K562 (cell line): ENCODE results near the gene DNAH17. TPM values are rescaled to one million over a fixed set of nuclear protein-coding genes. Genes with fewer than 3 reads are reported as not detected.

Experiments
- ATAC-seq: fragments of 200-7000 bp; cut with Tn5 transposase; 3 replicates; pipeline ENCODE4 v1.9.1; 2020; ENCODE audit warnings: moderate library complexity
- BruUV-seq: library from RNA; stranded (reverse); fragments of 400-500 nt; replicated peaks from 2 replicates; lab custom pipeline; 2021; lab: Mats Ljungman, UMichigan
- CTCF ChIA-PET: fragments of 300-600 bp; formaldehyde crosslinking; extraction: SDS; loops from one replicate; lab custom pipeline; 2021; ENCODE audit warnings: low intra/inter-chr PET ratio; lab: Yijun Ruan, JAX
- POLR2A ChIA-PET: fragments of 300-600, 350-650 bp; sonication (Branson Sonifier 250); formaldehyde crosslinking; extraction: SDS; loops from one replicate; lab custom pipeline; 2021; ENCODE audit warnings: antibody characterized with exemption, inconsistent platforms; lab: Yijun Ruan, JAX
- DNase-seq, 4 experiments: peaks; one replicate each; pipeline versions ENCODE4 v3.0.0 to v3.0.0-alpha.2; 2011 to 2018; ENCODE audit warnings: low spot score in 3 of 4, mixed read lengths in 3 of 4; ENCODE audit errors: extremely low read depth in 1 of 4
- FAIRE-seq: peaks from 2 replicates; lab custom pipeline; 2011; peaks lifted over from hg19 to GRCh38; lab: Jason Lieb, UNC
- H2AFZ ChIP-seq: 2 replicates; pipeline ENCODE4 v1.6.0; 2011; ENCODE audit warnings: low read depth, low read length, control low read depth, inconsistent platforms
- H3K27ac ChIP-seq: fragments of 200-600 bp; 3 replicates; pipeline ENCODE4 v1.8.0; 2011; ENCODE audit warnings: low read depth, mild to moderate bottlenecking, control low read depth, inconsistent platforms, low read length, moderate library complexity, mixed read lengths; ENCODE audit errors: extremely low read depth
- H3K27me3 ChIP-seq, 2 experiments: fragments of 300-600 bp in 1 of 2; 2 replicates in 1 of 2; 3 replicates in 1 of 2; pipeline versions ENCODE4 v1.6.0 to v1.8.0; 2011; ENCODE audit warnings: inconsistent platforms in 2 of 2, low read length in 2 of 2, mild to moderate bottlenecking in 1 of 2, mixed read lengths in 1 of 2, moderate library complexity in 1 of 2; ENCODE audit not compliant: control insufficient read depth in 2 of 2, insufficient read depth in 2 of 2
- H3K36me3 ChIP-seq: fragments of 300-600 bp; 3 replicates; pipeline ENCODE4 v1.8.0; 2011; ENCODE audit warnings: mild to moderate bottlenecking, low read length, inconsistent platforms; ENCODE audit not compliant: control insufficient read depth, insufficient read depth
- H3K4me1 ChIP-seq, 2 experiments: fragments of 200-600 bp in 1 of 2; replicated peaks in 1 of 2; 2 replicates in 1 of 2; 3 replicates in 1 of 2; pipeline versions ENCODE4 v1.5.1 to v1.8.0; 2011; ENCODE audit warnings: inconsistent platforms in 2 of 2, low read length in 2 of 2, mild to moderate bottlenecking in 1 of 2, mixed read lengths in 1 of 2, moderate library complexity in 1 of 2; ENCODE audit not compliant: control insufficient read depth in 2 of 2, insufficient read depth in 2 of 2
- H3K4me2 ChIP-seq: 2 replicates; pipeline ENCODE4 v1.6.1; 2011; ENCODE audit warnings: low read length, control low read depth, inconsistent platforms, mixed read lengths; ENCODE audit not compliant: insufficient read depth
- H3K4me3 ChIP-seq: fragments of 200-600 bp; sonication (generic), shearing (Covaris generic); 2 replicates; pipeline ENCODE4 v1.5.1; 2016; ENCODE audit warnings: control low read depth, inconsistent platforms
- H3K79me2 ChIP-seq: fragments of 200-600 bp; 3 replicates; pipeline ENCODE4 v1.8.0; 2011; ENCODE audit warnings: low read length, inconsistent platforms; ENCODE audit not compliant: control insufficient read depth, insufficient read depth
- H3K9ac ChIP-seq, 2 experiments: 2 replicates each; pipeline versions ENCODE4 v1.6.0 to v1.6.1; 2011; ENCODE audit warnings: low read depth in 2 of 2, low read length in 2 of 2, control low read depth in 1 of 2, inconsistent platforms in 1 of 2, mild to moderate bottlenecking in 1 of 2, mixed read lengths in 1 of 2; ENCODE audit not compliant: insufficient read depth in 1 of 2
- H3K9me1 ChIP-seq: one replicate; pipeline ENCODE4 v1.6.0; 2011; ENCODE audit warnings: inconsistent platforms, mild to moderate bottlenecking, low read length, moderate library complexity; ENCODE audit not compliant: control insufficient read depth, insufficient read depth
- H3K9me3 ChIP-seq: replicated peaks from 2 replicates; pipeline ENCODE4 v1.5.1; 2011; ENCODE audit warnings: low read depth, low read length, inconsistent platforms; ENCODE audit not compliant: control insufficient read depth, insufficient read depth
- H4K20me1 ChIP-seq: replicated peaks from 2 replicates; pipeline ENCODE4 v1.6.1; 2011; ENCODE audit warnings: low read length, inconsistent platforms, mixed read lengths; ENCODE audit not compliant: control insufficient read depth, insufficient read depth
- FOXP4 ChIP-seq: sonication (generic); formaldehyde crosslinking; IDR thresholded peaks from 2 replicates; pipeline ENCODE4 v1.8.0; 2022; ENCODE audit warnings: mild to moderate bottlenecking, missing genetic modification reagents, borderline replicate concordance
- GATA2 ChIP-seq: sonication (generic); formaldehyde crosslinking; IDR thresholded peaks from 2 replicates; pipeline ENCODE4 v1.4.0; 2020; ENCODE audit warnings: mild to moderate bottlenecking, missing genetic modification reagents
- GTF2E2 ChIP-seq: fragments of 200-800 bp; sonication (Bioruptor generic); IDR thresholded peaks from 2 replicates; pipeline ENCODE4 v1.6.1; 2016; ENCODE audit warnings: missing genetic modification characterization, missing compliant biosample characterization
- HNRNPUL1 ChIP-seq: fragments of 200-400 bp; formaldehyde crosslinking; IDR thresholded peaks from 2 replicates; pipeline ENCODE4 v1.6.1; 2017; ENCODE audit warnings: low read length
- LARP7 ChIP-seq: fragments of 450-650 bp; IDR thresholded peaks from 2 replicates; pipeline ENCODE4 v1.6.1; 2016
- MAZ ChIP-seq, 2 experiments: fragments of 450-650 bp in 1 of 2; sonication (generic) in 1 of 2; formaldehyde crosslinking; IDR thresholded peaks in 1 of 2; conservative IDR thresholded peaks in 1 of 2; 2 replicates each; pipeline versions ENCODE4 v1.4.0 to v1.5.0; 2020; ENCODE audit warnings: mild to moderate bottlenecking in 1 of 2, missing genetic modification reagents in 1 of 2
- MIER1 ChIP-seq: fragments of 450-650 bp; IDR thresholded peaks from 2 replicates; pipeline ENCODE4 v1.6.1; 2016; ENCODE audit warnings: antibody characterized with exemption, mild to moderate bottlenecking, low read depth
- MXI1 ChIP-seq: IDR thresholded peaks from 2 replicates; pipeline ENCODE4 v1.6.1; 2011; ENCODE audit warnings: low read depth, mild to moderate bottlenecking, improper control_type of control experiment, low read length
- NCOA4 ChIP-seq: fragments of 450-650 bp; IDR thresholded peaks from 2 replicates; pipeline ENCODE4 v1.6.1; 2018; ENCODE audit warnings: mild to moderate bottlenecking; ENCODE audit not compliant: partially characterized antibody
- POLR2H ChIP-seq: IDR thresholded peaks from 2 replicates; pipeline ENCODE4 v1.6.1; 2016; ENCODE audit warnings: missing genetic modification characterization, low read depth, mild to moderate bottlenecking, control low read depth, missing compliant biosample characterization, moderate library complexity
- POU5F1 ChIP-seq: fragments of 150-350 bp; IDR thresholded peaks from 2 replicates; pipeline ENCODE4 v1.6.1; 2014; ENCODE audit warnings: borderline replicate concordance, low read length, low read depth, mild to moderate bottlenecking; ENCODE audit not compliant: partially characterized antibody
- PREB ChIP-seq: sonication (generic); formaldehyde crosslinking; IDR thresholded peaks from 2 replicates; pipeline ENCODE4 v1.8.1; 2023; ENCODE audit warnings: mild to moderate bottlenecking, missing genetic modification reagents
- SIN3A ChIP-seq, 2 experiments: fragments of 150-350 bp in 1 of 2; IDR thresholded peaks; 2 replicates each; pipeline ENCODE4 v1.6.1; 2011 to 2016; ENCODE audit warnings: borderline replicate concordance in 2 of 2, low read depth in 2 of 2, low read length in 2 of 2, mild to moderate bottlenecking in 2 of 2, moderate library complexity in 2 of 2; ENCODE audit not compliant: control insufficient read depth in 1 of 2
- SLC30A9 ChIP-seq: fragments of 250-450 bp; sonication (Bioruptor Pico); IDR thresholded peaks from 2 replicates; pipeline ENCODE4 v1.8.0; 2022; ENCODE audit warnings: mild to moderate bottlenecking, moderate library complexity
- SMARCB1 ChIP-seq: IDR thresholded peaks from 2 replicates; pipeline ENCODE4 v1.6.1; 2011; ENCODE audit warnings: improper control_type of control experiment, low read depth; ENCODE audit not compliant: insufficient read length
- SMC3 ChIP-seq: conservative IDR thresholded peaks from 2 replicates; pipeline ENCODE4 v1.6.1; 2011; ENCODE audit warnings: low read depth, low read length, improper control_type of control experiment; ENCODE audit not compliant: insufficient read depth
- TAF15 ChIP-seq: fragments of 200-400 bp; formaldehyde crosslinking; IDR thresholded peaks from 2 replicates; pipeline ENCODE4 v1.6.1; 2017; ENCODE audit warnings: mild to moderate bottlenecking, low read depth, low read length, moderate library complexity
- ZNF212 ChIP-seq: fragments of 450-650 bp; formaldehyde crosslinking; IDR thresholded peaks from 2 replicates; pipeline ENCODE4 v1.4.0; 2020; ENCODE audit warnings: mild to moderate bottlenecking
- WGBS: fragments of 100-300 bp; shearing (Covaris generic); methylation state at CpG from one replicate; pipeline ENCODE4 v1.1.6; 2016; ENCODE audit warnings: low coverage, mixed read lengths; ENCODE audit not compliant: insufficient coverage; ENCODE audit errors: missing lambda C conversion rate; 5-methylcytosine and 5-hydroxymethylcytosine counted together
- in situ Hi-C: fragments of 300-500 bp; cut with MboI; formaldehyde crosslinking; loops from 4 replicates; pipeline ENCODE4 v1.15.0; 2018; ENCODE audit warnings: inconsistent platforms, mixed read lengths
- intact Hi-C: fragments of 100-400 bp; cut with micrococcal nuclease; formaldehyde crosslinking; loops from 2 replicates; pipeline ENCODE4 v1.14.2; 2022
- polyA plus RNA-seq, 8 experiments: library from polyadenylated mRNA; depleted of rRNA in 4 of 8; stranded (reverse) in 5 of 8; unstranded in 3 of 8; fragments of >200 nt; fragmentation: Nextera tagmentation in 2 of 8; fragmentation: Illumina TruSeq in 1 of 8; extraction: Ambion mirVana in 2 of 8; extraction: Trizol in 1 of 8; gene quantifications; 2 replicates each; pipeline versions ENCODE4 v1.2.1 to v1.2.3, GENCODE V29; 2011 to 2014; ENCODE audit warnings: inconsistent platforms in 1 of 8, missing spikeins in 1 of 8
- total RNA-seq, 7 experiments: library from RNA; depleted of rRNA in 6 of 7; stranded (reverse); fragments of >200 nt in 6 of 7; fragmentation: Illumina TruSeq in 2 of 7; extraction: Trizol in 2 of 7; gene quantifications; 2 replicates each; pipeline versions ENCODE4 v1.2.1 to v1.2.3, GENCODE V29; 2011 to 2021; ENCODE audit warnings: low replicate concordance in 1 of 7

The DNAH17 gene
- total and polyA plus RNA-seq, 9 of the 15 experiments (the other 6 are each of a cell fraction or from before 2014, with no cell fraction given) = under 0.01 to 0.06 (median 0.03) TPM; not detected in 5

GRCh38 chr17:78546476-78546875, 30.7 kb downstream of the DNAH17 start (continued):
- no peak for TF ChIP-seq PREB (CRISPR knock-in tag)
- TF ChIP-seq ZNF212 (CRISPR knock-in tag) = no peak
- TF ChIP-seq LARP7 = no peak
- TF ChIP-seq FOXP4 (CRISPR knock-in tag) = no peak
- no peak for TF ChIP-seq SLC30A9 (CRISPR knock-in tag)
- no peak for TF ChIP-seq MXI1

GRCh38 chr17:78544881-78545755, 32.1 kb downstream of the DNAH17 start:
- DNase-seq (peak in 1 of 4 experiments; percentile 36), ATAC-seq (no peak), FAIRE-seq (peak; percentile 46)
- intact Hi-C loops (no loop called here), in situ Hi-C loops (no loop called here)
- no peaks in the 10 kb centered on the region for H3K79me2 ChIP-seq
- no TSS peak for BruUV-seq
- H3K9ac ChIP-seq = no peak overlapping the region
- H2AFZ ChIP-seq = no peak overlapping the region
- POLR2A ChIA-PET = interaction anchor here (0.6 to 1.4 kb wide), 4 partner anchors 8 to 48 kb away, joined by 3 to 5 read pairs (median 3); no protein-coding TSS in a partner anchor
- under 1% methylated on average over 17 of the region's 17 CpGs for WGBS
- H3K4me1 ChIP-seq = peaks cover 0 to 4% of the 10 kb centered on the region in 2 experiments; a peak in 1 of 5 replicates
- no peaks in the 10 kb centered on the region for H4K20me1 ChIP-seq
- TF ChIP-seq HNRNPUL1 = no peak
- no peak for TF ChIP-seq NCOA4
- TF ChIP-seq SMC3 = no peak
- TF ChIP-seq MIER1 = no peak
- TF ChIP-seq POU5F1 = no peak
- no peak for TF ChIP-seq GTF2E2 (tag)
- TF ChIP-seq POLR2H (tag) = no peak
- TF ChIP-seq TAF15 = no peak
- no peak for TF ChIP-seq MAZ (CRISPR knock-in tag; conservative IDR thresholded peaks at IDR 0.05 in 1 of 2, IDR thresholded peaks at IDR 0.05 in 1 of 2)
- no peak for TF ChIP-seq GATA2 (CRISPR knock-in tag)
- no peak for TF ChIP-seq SIN3A (IDR thresholded peaks at IDR 0.05; ENCODE audit: borderline replicate concordance in 2 of 2, control insufficient read depth in 1 of 2, low read depth in 2 of 2, low read length in 2 of 2)
- TF ChIP-seq SMARCB1 = no peak
- no peaks in the 10 kb centered on the region for H3K36me3 ChIP-seq
- no peak overlapping the region for H3K27ac ChIP-seq
- H3K27me3 ChIP-seq = peaks cover 29 to 52% of the 10 kb centered on the region in 2 experiments
- H3K4me3 ChIP-seq = no peak overlapping the region
- CTCF ChIA-PET = no interaction called here
- H3K9me1 ChIP-seq = no peaks in the 10 kb centered on the region
- H3K4me2 ChIP-seq = no peak overlapping the region
- no peaks in the 10 kb centered on the region for H3K9me3 ChIP-seq
